Endothelial cell of umbilical vein (primary cell): Measurements from ENCODE around the gene VPS11. TPM values are rescaled to one million over a fixed set of nuclear protein-coding genes. Genes with fewer than 3 reads are reported as not detected.

Source experiments
- BruUV-seq: library from RNA; stranded (reverse); fragments of 400-500 nt; replicated peaks from 2 replicates; lab custom pipeline; 2021; lab: Mats Ljungman, UMichigan
- CTCF ChIA-PET: fragments of 300-600, 350-600 bp; sonication (Branson Sonifier 250); formaldehyde crosslinking; loops from one replicate; lab custom pipeline; 2021; ENCODE audit warnings: antibody characterized with exemption, inconsistent platforms; lab: Charles Lee
- POLR2A ChIA-PET: fragments of 300-600, 350-600 bp; sonication (Branson Sonifier 250); formaldehyde crosslinking; loops from one replicate; lab custom pipeline; 2021; ENCODE audit warnings: antibody characterized with exemption, inconsistent platforms; lab: Charles Lee
- DNase-seq: peaks from one replicate; pipeline ENCODE4 v3.0.0-alpha.2; 2011; ENCODE audit warnings: low read depth, low spot score
- FAIRE-seq: peaks from 2 replicates; lab custom pipeline; 2011; peaks lifted over from hg19 to GRCh38; lab: Jason Lieb, UNC
- H2AFZ ChIP-seq: 2 replicates; pipeline ENCODE4 v1.6.0; 2012; ENCODE audit warnings: low read depth, low read length, control low read depth, inconsistent platforms
- H3K27ac ChIP-seq: 2 replicates; pipeline ENCODE4 v1.5.1; 2011; ENCODE audit warnings: low read depth, mild to moderate bottlenecking, control low read depth, low read length, moderate library complexity; ENCODE audit not compliant: insufficient read depth
- H3K27me3 ChIP-seq, 2 experiments: 2 replicates each; pipeline versions ENCODE4 v1.6.0 to v1.6.1; 2011; ENCODE audit warnings: low read length in 2 of 2, mixed read lengths in 1 of 2; ENCODE audit not compliant: control insufficient read depth in 2 of 2, insufficient read depth in 2 of 2
- H3K36me3 ChIP-seq, 2 experiments: 2 replicates in 1 of 2; 3 replicates in 1 of 2; pipeline ENCODE4 v1.5.1; 2011; ENCODE audit warnings: low read length in 2 of 2, mild to moderate bottlenecking in 1 of 2, moderate library complexity in 1 of 2; ENCODE audit not compliant: control insufficient read depth in 2 of 2, insufficient read depth in 2 of 2; ENCODE audit errors: extremely low read depth in 1 of 2
- H3K4me1 ChIP-seq: 3 replicates; pipeline ENCODE4 v1.5.1; 2011; ENCODE audit warnings: mild to moderate bottlenecking, low read length; ENCODE audit not compliant: control insufficient read depth, insufficient read depth; ENCODE audit errors: extremely low read depth
- H3K4me2 ChIP-seq: 2 replicates; pipeline ENCODE4 v1.6.1; 2011; ENCODE audit warnings: low read length, control low read depth, mixed read lengths; ENCODE audit not compliant: insufficient read depth
- H3K4me3 ChIP-seq, 3 experiments: fragments of 200-600 bp in 1 of 3; sonication (generic), shearing (Covaris generic) in 1 of 3; replicated peaks in 1 of 3; 2 replicates each; pipeline ENCODE4 v1.5.1; 2011 to 2016; ENCODE audit warnings: control low read depth in 3 of 3, low read length in 3 of 3, mild to moderate bottlenecking in 2 of 3, inconsistent platforms in 1 of 3, low read depth in 1 of 3, moderate library complexity in 1 of 3; ENCODE audit not compliant: insufficient read depth in 1 of 3
- H3K79me2 ChIP-seq: 2 replicates; pipeline ENCODE4 v1.6.0; 2012; ENCODE audit warnings: low read length, inconsistent platforms; ENCODE audit not compliant: control insufficient read depth, insufficient read depth
- H3K9ac ChIP-seq: replicated peaks from 2 replicates; pipeline ENCODE3; 2011; ENCODE audit warnings: low read length, control low read depth; ENCODE audit not compliant: insufficient read depth; ENCODE audit errors: extremely low read depth
- H3K9me1 ChIP-seq: replicated peaks from 3 replicates; pipeline ENCODE4 v1.6.0; 2011; ENCODE audit warnings: mild to moderate bottlenecking, low read length; ENCODE audit not compliant: control insufficient read depth, insufficient read depth; ENCODE audit errors: extremely low read depth
- H3K9me3 ChIP-seq: replicated peaks from 2 replicates; pipeline ENCODE4 v1.5.1; 2012; ENCODE audit warnings: low read length, inconsistent platforms; ENCODE audit not compliant: control insufficient read depth, insufficient read depth
- H4K20me1 ChIP-seq: replicated peaks from 2 replicates; pipeline ENCODE3; 2011; ENCODE audit warnings: mild to moderate bottlenecking, low read length; ENCODE audit not compliant: control insufficient read depth, insufficient read depth; ENCODE audit errors: extremely low read depth
- CTCF ChIP-seq, 2 donors: IDR thresholded peaks; 1 replicate in 1 of 2; 2 replicates in 1 of 2; pipeline ENCODE4 v1.5.1; 2011; ENCODE audit warnings: low read length in 2 of 2, mild to moderate bottlenecking in 2 of 2, moderate library complexity in 2 of 2, control low read depth in 1 of 2, inconsistent platforms in 1 of 2, low read depth in 1 of 2; ENCODE audit not compliant: insufficient read depth in 1 of 2; ENCODE audit errors: extremely low read depth in 1 of 2
- EZH2 ChIP-seq: IDR thresholded peaks from 2 replicates; pipeline ENCODE4 v1.6.1; 2012; ENCODE audit warnings: borderline replicate concordance, low read depth, mild to moderate bottlenecking, moderate library complexity, low read length, inconsistent platforms; ENCODE audit not compliant: severe bottlenecking
- FOS ChIP-seq: IDR thresholded peaks from 2 replicates; pipeline ENCODE4 v1.6.1; 2011; ENCODE audit warnings: mild to moderate bottlenecking, low read length, moderate library complexity, borderline replicate concordance; ENCODE audit not compliant: insufficient read depth
- GATA2 ChIP-seq: IDR thresholded peaks from 2 replicates; pipeline ENCODE4 v1.7.0; 2011; ENCODE audit warnings: low read depth, mild to moderate bottlenecking, moderate library complexity, mixed read lengths, low read length; ENCODE audit not compliant: insufficient read length, insufficient read depth
- JUN ChIP-seq: IDR thresholded peaks from 2 replicates; pipeline ENCODE4 v1.6.1; 2011; ENCODE audit warnings: borderline replicate concordance, low read depth; ENCODE audit not compliant: insufficient read length, insufficient read depth
- MAX ChIP-seq: IDR thresholded peaks from 2 replicates; pipeline ENCODE4 v1.6.1; 2011; ENCODE audit not compliant: insufficient read depth, insufficient read length
- MYC ChIP-seq: IDR thresholded peaks from one replicate; pipeline ENCODE4 v1.6.1; 2011; ENCODE audit warnings: mild to moderate bottlenecking, low read depth, low read length
- POLR2A ChIP-seq: IDR thresholded peaks from 2 replicates; pipeline ENCODE4 v1.6.1; 2012; ENCODE audit warnings: low read depth, mild to moderate bottlenecking, control low read depth, low read length
- POLR2AphosphoS5 ChIP-seq: IDR thresholded peaks from 2 replicates; pipeline ENCODE4 v1.6.1; 2012; ENCODE audit warnings: low read depth, mild to moderate bottlenecking, control low read depth, low read length, moderate library complexity; ENCODE audit not compliant: insufficient read depth
- dilution Hi-C: fragments of 300-500 bp; cut with MboI; formaldehyde crosslinking; loops from one replicate; pipeline ENCODE4 v1.15.0; 2019; ENCODE audit warnings: low sequenced_read_pairs; ENCODE audit not compliant: extremely low pct_ligation_motif_present
- intact Hi-C: fragments of 100-400 bp; cut with micrococcal nuclease; formaldehyde crosslinking; loops from one replicate; pipeline ENCODE4 v1.10.0; 2022
- polyA plus RNA-seq, 4 experiments: library from polyadenylated mRNA; depleted of rRNA in 3 of 4; stranded (reverse) in 3 of 4; unstranded in 1 of 4; fragments of >200 nt; gene quantifications; 2 replicates each; pipeline versions ENCODE4 v1.2.1 to v1.2.3, GENCODE V29; 2011 to 2012; ENCODE audit warnings: missing spikeins in 1 of 4
- total RNA-seq: library from RNA; stranded (reverse); gene quantifications from 2 replicates; pipeline ENCODE4 v1.2.3, GENCODE V29; 2021

VPS11 gene
- total and polyA plus RNA-seq, 2 donors (not counting 3 experiments of a cell fraction or from before 2014, with no cell fraction given): 26.4 to 31.0 TPM

- dilution Hi-C loops (no loop called here), intact Hi-C loops (no loop called here)
- H3K27ac ChIP-seq: no peak overlapping the region
- no peak overlapping the region for H3K9ac ChIP-seq
- FAIRE-seq: no peak
- H3K4me3 ChIP-seq: no peak overlapping the region
- H3K9me3 ChIP-seq: no peaks in the 10 kb centered on the region
- no peaks in the 10 kb centered on the region for H3K79me2 ChIP-seq
- no peak for DNase-seq
- no TSS peak for BruUV-seq
- H3K4me1 ChIP-seq: peaks cover 13% of the 10 kb centered on the region
- TF ChIP-seq POLR2A (no peak), POLR2AphosphoS5 (no peak), EZH2 (no peak), MYC (no peak), MAX (no peak), JUN (no peak), CTCF (IDR thresholded peaks at IDR 0.05; ENCODE audit: extremely low read depth in 1 of 2, insufficient read depth in 1 of 2, low read depth in 1 of 2, low read length in 2 of 2) (no peak), FOS (no peak), GATA2 (no peak)
- H3K27me3 ChIP-seq: no peaks in the 10 kb centered on the region
- POLR2A ChIA-PET: interaction anchor here (0.8 to 1.9 kb wide), 2 partner anchors 12 to 14 kb away, joined by 3 to 4 read pairs; a partner anchor contains a TSS
- no peaks in the 10 kb centered on the region for H4K20me1 ChIP-seq
- no peaks in the 10 kb centered on the region for H3K9me1 ChIP-seq
- H2AFZ ChIP-seq: no peak overlapping the region
- H3K4me2 ChIP-seq: no peak overlapping the region
- peaks cover 4 to 20% of the 10 kb centered on the region in 2 experiments for H3K36me3 ChIP-seq
- CTCF ChIA-PET: interaction anchor here (0.8 to 2.0 kb wide), 4 partner anchors 12 to 230 kb away, joined by 3 to 7 read pairs (median 4); partner anchors contain the start of gene HINFP
Observed at GRCh38 chr11:119108857-119109221, 41.2 kb downstream of the VPS11 start.
